Stimulated activated CD8-positive, alpha-beta memory T cell treated with anti-CD3 and anti-CD28 coated beads, Interleukin-2, amount 100 ng/mL, for 1 hour (primary cell): ENCODE results near the gene ANKMY1.

Experiments used
- DNase-seq, 2 donors: peaks; one replicate each; pipeline ENCODE4 v3.0.0-alpha.2; 2020; ENCODE audit warnings: low read depth in 2 of 2

The ANKMY1 gene

GRCh38 chr2:240581811-240582210, 24.0 kb upstream of the ANKMY1 start:
- DNase-seq: no peak

- peak in 1 of 2 donors; percentile 61 for DNase-seq
Measured at GRCh38 chr2:240579771-240580614, 22.2 kb upstream of the ANKMY1 start.

DNA sequence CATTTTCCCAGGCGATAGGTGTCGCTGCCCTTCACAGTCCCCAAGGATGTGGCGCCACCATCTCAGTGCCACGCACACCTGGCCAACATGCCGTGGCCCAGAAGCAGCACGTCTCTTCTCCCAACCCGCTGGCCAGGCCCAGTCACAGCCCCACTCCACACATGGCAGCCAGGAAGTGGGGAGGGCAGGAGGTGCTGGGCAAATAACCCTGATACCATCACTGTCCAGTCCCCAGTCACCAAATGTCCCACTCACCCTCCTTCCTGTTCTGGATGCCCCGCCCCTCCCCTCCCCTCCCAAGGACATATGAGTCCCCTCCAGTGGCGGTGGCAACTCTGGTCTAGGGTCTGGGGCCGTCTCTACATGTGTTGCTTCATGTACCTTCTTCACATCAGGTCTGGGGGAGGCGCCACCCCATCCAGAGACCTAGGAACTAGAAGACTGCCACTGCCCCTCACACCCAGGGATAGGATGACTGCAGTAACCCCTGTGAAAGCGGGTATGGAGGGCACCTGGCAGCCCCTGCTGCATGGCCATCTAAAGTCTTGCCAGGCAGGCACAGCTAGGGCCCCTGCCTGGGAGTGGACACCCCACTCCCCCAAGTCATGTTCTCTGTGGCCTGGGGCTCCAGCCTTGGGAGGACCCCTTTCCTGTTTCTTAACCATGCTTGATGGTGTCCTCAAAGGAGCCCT, 21.4 kb upstream of the ANKMY1 start:
- no peak for DNase-seq

GRCh38 chr2:240578488-240578887, 20.7 kb upstream of the ANKMY1 start:
- DNase-seq: no peak

DNA sequence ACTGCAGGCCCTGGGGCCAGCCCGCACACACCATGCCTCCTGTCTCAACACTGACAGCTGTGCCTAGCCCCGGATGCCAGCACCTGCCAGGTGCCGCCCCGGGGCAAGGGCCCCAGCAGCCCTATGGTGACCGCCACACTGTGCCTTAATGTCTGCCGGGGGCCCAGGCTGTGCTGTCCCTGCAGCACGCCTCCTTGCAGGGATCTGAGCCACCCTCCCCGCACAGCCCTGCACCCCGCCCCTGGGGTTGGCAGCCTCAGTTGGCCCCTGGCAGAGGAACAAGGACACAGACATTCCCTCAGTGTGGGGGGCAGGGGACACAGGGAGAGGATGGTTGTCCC, 20.3 kb upstream of the ANKMY1 start:
- DNase-seq: no peak

- no peak for DNase-seq
Measured at GRCh38 chr2:240577281-240578109, 19.7 kb upstream of the ANKMY1 start.

- DNase-seq: no peak
Measured at GRCh38 chr2:240576436-240577205, 18.8 kb upstream of the ANKMY1 start.

DNA sequence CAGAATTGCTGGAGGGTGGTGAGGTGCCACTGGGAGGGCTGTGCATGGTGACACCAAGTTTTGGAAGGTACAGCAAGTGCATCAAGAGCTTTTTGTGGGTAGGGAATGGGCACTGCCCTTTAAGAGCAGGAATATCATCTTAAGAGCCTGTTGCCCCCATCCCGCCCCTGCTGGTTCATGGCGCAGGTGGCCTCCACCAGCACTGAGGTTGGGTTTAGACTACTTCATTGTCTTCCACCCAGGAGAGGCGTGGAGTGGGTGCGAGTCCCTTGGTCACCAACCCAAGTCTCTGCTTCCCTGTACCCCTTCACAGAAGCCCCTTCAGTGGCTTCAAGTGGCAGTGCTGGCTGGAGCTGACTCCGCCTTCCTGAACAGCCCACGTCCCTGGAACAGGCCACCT, 18.2 kb upstream of the ANKMY1 start:
- no peak for DNase-seq

DNA sequence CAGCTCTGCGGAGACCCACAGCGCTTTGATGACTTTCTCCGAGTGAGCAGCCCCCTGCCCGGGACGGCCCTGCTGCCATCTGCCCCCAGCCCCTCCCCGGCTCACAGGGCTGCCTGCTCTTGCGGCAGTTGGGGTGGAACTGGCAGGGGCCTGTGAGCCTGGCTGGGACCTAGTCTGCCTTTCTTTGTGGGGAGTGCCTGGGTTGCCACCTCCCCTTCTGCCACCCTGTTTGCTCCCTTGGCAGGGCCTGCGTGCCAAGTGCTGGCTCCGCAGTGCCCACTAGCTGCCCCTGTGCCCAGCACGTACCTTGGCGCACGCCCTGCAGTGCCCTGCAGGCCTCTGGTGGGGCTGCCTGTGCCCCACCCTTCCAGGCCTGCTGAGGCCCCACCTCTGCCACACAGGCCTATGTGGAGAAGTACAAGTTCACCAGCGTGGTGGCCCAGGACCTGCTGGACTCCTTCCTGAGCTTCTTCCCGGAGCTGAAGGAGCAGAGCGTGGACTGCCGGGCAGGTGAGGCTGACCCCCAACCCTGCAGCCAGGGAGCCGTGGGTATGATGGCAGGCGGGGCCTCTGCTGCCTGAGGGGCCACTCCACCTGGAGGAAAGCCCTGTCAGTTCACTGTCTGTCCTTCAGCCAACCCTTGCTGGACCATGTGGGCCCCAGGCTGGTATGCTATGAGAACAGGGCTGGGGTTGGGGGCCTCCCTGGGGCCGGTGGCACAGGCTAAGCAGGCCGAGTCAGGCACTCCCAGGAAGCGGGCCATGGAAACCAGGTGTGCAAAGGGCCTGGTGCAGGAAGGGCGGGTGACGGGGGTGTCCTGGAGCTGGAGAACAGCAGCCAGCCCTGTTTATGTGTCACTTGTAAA, 17.5 kb upstream of the ANKMY1 start:
- DNase-seq: no peak

GRCh38 chr2:240574386-240575100, 16.8 kb upstream of the ANKMY1 start:
- DNase-seq: no peak

GRCh38 chr2:240573516-240574385, 16.0 kb upstream of the ANKMY1 start:
- no peak for DNase-seq

GRCh38 chr2:240573071-240573515, 15.3 kb upstream of the ANKMY1 start:
- no peak for DNase-seq

DNA sequence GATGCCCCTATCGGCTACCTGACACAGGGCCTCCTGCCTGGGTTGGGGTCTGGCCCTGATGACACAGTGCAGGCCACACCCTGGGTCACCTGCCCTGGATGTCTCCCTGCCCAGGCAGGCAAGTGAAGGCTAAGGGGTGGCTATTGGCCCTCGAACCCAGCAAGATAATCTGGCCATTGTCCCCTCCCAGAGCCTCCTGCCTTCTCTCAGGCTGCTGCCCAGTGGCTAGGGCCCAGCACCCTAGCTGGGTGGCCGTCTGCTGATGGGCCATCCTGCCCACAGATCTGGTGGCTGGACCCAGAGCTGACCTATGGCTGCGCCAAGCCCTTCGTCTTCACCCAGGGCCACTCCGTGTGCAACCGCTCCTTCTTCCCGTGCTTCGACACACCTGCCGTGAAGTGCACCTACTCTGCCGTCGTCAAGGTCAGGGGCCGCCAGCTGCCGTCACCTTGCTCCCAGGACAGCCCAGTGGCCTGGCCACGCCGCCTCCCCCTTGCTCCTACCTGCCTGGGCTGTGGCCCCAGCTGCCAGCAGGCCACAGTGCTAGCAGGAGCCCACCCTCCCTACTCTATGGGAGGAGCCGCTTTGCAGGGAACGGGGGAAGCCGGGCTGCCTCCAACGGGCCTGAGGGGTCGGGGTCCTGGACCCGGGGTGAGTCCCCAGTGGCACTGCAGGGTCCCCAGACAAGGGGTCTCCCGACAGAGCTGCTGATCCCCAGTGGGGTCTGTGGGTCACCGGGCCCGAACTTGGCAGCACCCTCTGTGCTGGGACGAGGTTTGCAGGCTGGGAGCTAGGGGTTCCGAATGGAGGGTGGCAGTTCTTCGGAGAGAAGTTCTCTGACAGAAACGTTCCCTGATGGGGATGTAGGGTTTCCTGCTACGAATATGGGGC, 14.6 kb upstream of the ANKMY1 start:
- DNase-seq: no peak

DNA sequence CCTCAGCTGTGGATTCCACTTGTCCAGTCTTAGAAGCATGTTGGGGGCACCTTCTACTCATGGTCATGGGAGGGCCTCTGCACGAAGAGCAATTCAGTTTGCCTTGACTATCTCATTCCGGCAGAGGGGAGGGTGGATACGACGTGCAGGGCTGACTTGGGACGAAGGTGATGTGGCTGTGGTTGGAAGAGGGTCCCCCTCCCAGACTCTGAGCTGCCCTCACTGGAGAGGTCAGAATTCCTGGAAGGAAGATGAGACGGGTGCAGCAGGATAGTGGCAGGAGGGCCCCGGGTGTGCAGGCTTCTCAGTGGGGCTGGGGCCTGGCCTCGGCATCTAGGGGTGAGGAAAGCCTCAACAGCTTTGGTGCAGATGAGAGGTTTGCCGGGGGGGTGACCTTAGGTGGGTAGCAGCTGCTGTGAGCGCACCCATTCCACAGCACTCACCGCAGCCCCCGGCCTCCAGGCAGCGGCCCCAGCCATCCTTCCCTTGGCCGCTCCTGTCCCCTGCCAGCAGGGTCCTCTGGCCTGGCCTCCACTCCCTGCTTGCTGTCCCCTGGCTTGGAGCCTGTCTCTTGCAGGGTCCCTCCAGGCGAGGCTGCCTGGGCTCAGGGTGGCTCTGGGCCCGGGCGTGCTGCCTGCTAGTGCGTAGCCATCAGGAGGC, 13.7 kb upstream of the ANKMY1 start:
- no peak for DNase-seq

- no peak for DNase-seq
Measured at GRCh38 chr2:240570531-240571313, 12.9 kb upstream of the ANKMY1 start.

DNA sequence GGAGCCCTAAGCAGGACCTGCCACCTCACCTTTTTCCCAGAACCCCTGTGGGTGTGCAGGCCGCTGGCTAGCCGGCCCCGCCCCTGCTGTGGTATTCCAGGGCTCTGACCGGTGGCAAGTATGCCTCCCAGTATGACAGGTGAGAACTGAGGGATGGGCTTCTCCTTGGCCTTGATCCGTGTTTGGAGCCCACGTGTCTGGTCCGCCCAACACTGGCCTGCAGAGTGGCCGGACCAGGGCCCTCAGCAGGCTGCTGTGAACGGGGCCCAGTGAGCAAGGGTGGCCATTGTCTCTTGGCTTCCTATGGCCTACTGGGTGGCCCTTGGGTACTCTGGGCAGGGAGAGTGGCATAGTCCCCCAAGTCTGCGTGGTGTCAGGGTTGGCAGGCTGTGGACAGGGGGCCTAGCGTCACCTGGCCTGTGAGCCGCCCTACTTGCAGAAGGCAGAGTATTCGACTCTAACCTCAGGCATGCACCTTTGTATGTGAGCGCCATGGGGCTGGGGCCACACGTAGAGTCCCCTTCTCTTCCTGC, 12.3 kb upstream of the ANKMY1 start:
- no peak for DNase-seq
